DMS 273 (cell line): ENCODE measurements around the gene MGA.
A peak's percentile ranks its signal among the peaks of the same experiment; 100 is the strongest.

Experiments used
- DNase-seq: peaks from one replicate; lab custom pipeline; 2025; ENCODE audit not compliant: unreplicated experiment; lab: John Stamatoyannopoulos, UW

MGA gene

GRCh38 chr15:41660235-41661077, at the start of gene MGA:
TSS of gene MGA (plus strand) at chr15:41660405.
- peak; percentile 94 for DNase-seq

- peak; percentile 45 for DNase-seq
Measured at GRCh38 chr15:41620536-41621199, 39.5 kb upstream of the MGA start.

GRCh38 chr15:41621200-41622193, 38.7 kb upstream of the MGA start:
- DNase-seq: peak; percentile 92

GRCh38 chr15:41622901-41623300, 37.3 kb upstream of the MGA start:
- no peak for DNase-seq

GRCh38 chr15:41627203-41627602, 33.0 kb upstream of the MGA start:
- DNase-seq: no peak

- no peak for DNase-seq
Measured at GRCh38 chr15:41629463-41629862, 30.7 kb upstream of the MGA start.

GRCh38 chr15:41629883-41630282, 30.3 kb upstream of the MGA start:
- no peak for DNase-seq

GRCh38 chr15:41630616-41631217, 29.5 kb upstream of the MGA start:
- DNase-seq: no peak

- peak; percentile 12 for DNase-seq
Measured at GRCh38 chr15:41631880-41632470, 28.2 kb upstream of the MGA start.

- DNase-seq: no peak
Measured at GRCh38 chr15:41633609-41634008, 26.6 kb upstream of the MGA start.

GRCh38 chr15:41634072-41634626, 26.1 kb upstream of the MGA start:
- no peak for DNase-seq

GRCh38 chr15:41637086-41637485, 23.1 kb upstream of the MGA start:
- DNase-seq: no peak

GRCh38 chr15:41640985-41641384, 19.2 kb upstream of the MGA start:
- no peak for DNase-seq

- DNase-seq: no peak
Measured at GRCh38 chr15:41647262-41647661, 12.9 kb upstream of the MGA start.

GRCh38 chr15:41648097-41648496, 12.1 kb upstream of the MGA start:
- DNase-seq: no peak

- DNase-seq: no peak
Measured at GRCh38 chr15:41648770-41649169, 11.4 kb upstream of the MGA start.

GRCh38 chr15:41650806-41651205, 9.4 kb upstream of the MGA start:
- DNase-seq: no peak

- no peak for DNase-seq
Measured at GRCh38 chr15:41651373-41651772, 8.8 kb upstream of the MGA start.

- no peak for DNase-seq
Measured at GRCh38 chr15:41653760-41654159, 6.4 kb upstream of the MGA start.

- no peak for DNase-seq
Measured at GRCh38 chr15:41655716-41656115, 4.5 kb upstream of the MGA start.
